IMR-90 (cell line): Measurements from ENCODE around the gene MAP1LC3B. TPM values are rescaled to one million over a fixed set of nuclear protein-coding genes. Genes with fewer than 3 reads are reported as not detected.

ENCODE experiments used
- ATAC-seq: fragments of 200-7000 bp; cut with Tn5 transposase; 2 replicates; pipeline ENCODE4 v1.9.1; 2020; ENCODE audit warnings: low read depth, mild to moderate bottlenecking, moderate library complexity
- BruUV-seq: library from RNA; stranded (reverse); fragments of 400-500 nt; replicated peaks from 2 replicates; lab custom pipeline; 2021; lab: Mats Ljungman, UMichigan
- CTCF ChIA-PET: fragments of 300-600 bp; formaldehyde crosslinking; extraction: SDS; loops from one replicate; lab custom pipeline; 2021; ENCODE audit warnings: antibody characterized with exemption; lab: Yijun Ruan, JAX
- POLR2A ChIA-PET: fragments of 300-600 bp; sonication (Branson Sonifier 250); formaldehyde crosslinking; loops from one replicate; lab custom pipeline; 2022; ENCODE audit warnings: antibody characterized with exemption; ENCODE audit not compliant: unreplicated experiment; lab: Charles Lee
- DNase-seq: peaks from one replicate; pipeline ENCODE4 v3.0.0; 2013
- H2AFZ ChIP-seq: replicated peaks from 2 replicates; pipeline ENCODE3; 2013; ENCODE audit warnings: low read length, mild to moderate bottlenecking; ENCODE audit not compliant: poor library complexity
- H2AK5ac ChIP-seq: 2 replicates; pipeline ENCODE4 v1.6.1; 2013; ENCODE audit warnings: low read depth, low read length, inconsistent platforms
- H2AK9ac ChIP-seq: replicated peaks from 2 replicates; pipeline ENCODE3; 2013; ENCODE audit warnings: mild to moderate bottlenecking, low read depth, low read length, moderate library complexity; ENCODE audit not compliant: poor library complexity
- H2BK120ac ChIP-seq: 2 replicates; pipeline ENCODE4 v1.6.1; 2013; ENCODE audit warnings: low read depth, low read length, inconsistent platforms
- H2BK15ac ChIP-seq: 3 replicates; pipeline ENCODE4 v1.6.1; 2013; ENCODE audit warnings: low read depth, low read length, inconsistent platforms
- H2BK20ac ChIP-seq: 2 replicates; pipeline ENCODE4 v1.6.1; 2013; ENCODE audit warnings: low read depth, mild to moderate bottlenecking, inconsistent platforms, low read length, moderate library complexity
- H2BK5ac ChIP-seq: 2 replicates; pipeline ENCODE4 v1.6.1; 2013; ENCODE audit warnings: mild to moderate bottlenecking, low read depth, low read length, inconsistent platforms; ENCODE audit not compliant: poor library complexity, severe bottlenecking
- H3K14ac ChIP-seq: replicated peaks from 2 replicates; pipeline ENCODE4 v1.6.1; 2013; ENCODE audit warnings: low read depth, low read length, inconsistent platforms
- H3K18ac ChIP-seq: 2 replicates; pipeline ENCODE4 v1.6.1; 2013; ENCODE audit warnings: low read depth, low read length, control low read depth
- H3K23ac ChIP-seq: 2 replicates; pipeline ENCODE4 v1.6.1; 2013; ENCODE audit warnings: low read depth, low read length, inconsistent platforms
- H3K27ac ChIP-seq: 2 replicates; pipeline ENCODE4 v1.5.1; 2013; ENCODE audit warnings: mild to moderate bottlenecking, control low read depth, low read length; ENCODE audit not compliant: insufficient read depth
- H3K27me3 ChIP-seq: 2 replicates; pipeline ENCODE4 v1.6.1; 2013; ENCODE audit warnings: low read length; ENCODE audit not compliant: control insufficient read depth, insufficient read depth
- H3K36me3 ChIP-seq: 2 replicates; pipeline ENCODE4 v1.6.1; 2013; ENCODE audit warnings: low read length, mixed read lengths; ENCODE audit not compliant: control insufficient read depth, insufficient read depth
- H3K4ac ChIP-seq: 2 replicates; pipeline ENCODE4 v1.6.1; 2013; ENCODE audit warnings: low read depth, low read length, inconsistent platforms
- H3K4me1 ChIP-seq: 2 replicates; pipeline ENCODE4 v1.6.1; 2013; ENCODE audit warnings: low read length, mixed read lengths; ENCODE audit not compliant: control insufficient read depth, insufficient read depth
- H3K4me2 ChIP-seq: 2 replicates; pipeline ENCODE4 v1.6.1; 2013; ENCODE audit warnings: low read depth, mild to moderate bottlenecking, control low read depth, low read length, moderate library complexity
- H3K4me3 ChIP-seq: 2 replicates; pipeline ENCODE4 v1.5.1; 2013; ENCODE audit warnings: low read depth, mild to moderate bottlenecking, control low read depth, low read length, moderate library complexity; ENCODE audit not compliant: insufficient read depth
- H3K56ac ChIP-seq: 2 replicates; pipeline ENCODE4 v1.6.1; 2013; ENCODE audit warnings: low read length, inconsistent platforms; ENCODE audit not compliant: insufficient read depth; ENCODE audit errors: extremely low read depth
- H3K79me1 ChIP-seq, 2 experiments: 2 replicates each; pipeline ENCODE4 v1.6.1; 2013; ENCODE audit warnings: low read length in 2 of 2, inconsistent platforms in 1 of 2, low read depth in 1 of 2
- H3K9ac ChIP-seq: 2 replicates; pipeline ENCODE4 v1.6.1; 2013; ENCODE audit warnings: low read depth, low read length, control low read depth
- H3K9me1 ChIP-seq: 2 replicates; pipeline ENCODE4 v1.6.1; 2013; ENCODE audit warnings: low read length, inconsistent platforms; ENCODE audit not compliant: insufficient read depth
- H3K9me3 ChIP-seq: 2 replicates; pipeline ENCODE4 v1.6.1; 2013; ENCODE audit warnings: low read length; ENCODE audit not compliant: control insufficient read depth, insufficient read depth
- H4K20me1 ChIP-seq: 2 replicates; pipeline ENCODE4 v1.6.1; 2013; ENCODE audit warnings: low read length, inconsistent platforms; ENCODE audit not compliant: insufficient read depth
- H4K5ac ChIP-seq: 2 replicates; pipeline ENCODE4 v1.6.1; 2013; ENCODE audit warnings: mild to moderate bottlenecking, low read depth, low read length, control low read depth
- H4K8ac ChIP-seq, 2 experiments: 2 replicates each; pipeline ENCODE4 v1.6.1; 2013; ENCODE audit warnings: low read depth in 2 of 2, low read length in 2 of 2, control low read depth in 1 of 2, inconsistent platforms in 1 of 2
- H4K91ac ChIP-seq: 2 replicates; pipeline ENCODE4 v1.6.1; 2013; ENCODE audit warnings: low read depth, low read length, inconsistent platforms; ENCODE audit not compliant: insufficient read depth
- BHLHE40 ChIP-seq: fragments of 150-350 bp; IDR thresholded peaks from 2 replicates; pipeline ENCODE4 v1.6.1; 2016; ENCODE audit warnings: mild to moderate bottlenecking, low read depth, low read length
- CEBPB ChIP-seq: IDR thresholded peaks from 2 replicates; pipeline ENCODE4 v1.6.1; 2012; ENCODE audit warnings: low read depth, low read length, improper control_type of control experiment
- CHD1 ChIP-seq: IDR thresholded peaks from 2 replicates; pipeline ENCODE4 v1.6.1; 2012; ENCODE audit warnings: low read depth, low read length, improper control_type of control experiment
- CTCF ChIP-seq: conservative IDR thresholded peaks from 2 replicates; pipeline ENCODE4 v1.5.1; 2012; ENCODE audit warnings: mild to moderate bottlenecking, low read depth, low read length, improper control_type of control experiment
- ELK1 ChIP-seq: fragments of 150-350 bp; IDR thresholded peaks from 2 replicates; pipeline ENCODE4 v1.6.1; 2016; ENCODE audit warnings: low read depth, mild to moderate bottlenecking, low read length, moderate library complexity, borderline replicate concordance
- FOS ChIP-seq: fragments of 150-350 bp; IDR thresholded peaks from 2 replicates; pipeline ENCODE4 v1.6.1; 2016; ENCODE audit warnings: low read depth, low read length
- MAFK ChIP-seq: IDR thresholded peaks from 2 replicates; pipeline ENCODE4 v1.6.1; 2012; ENCODE audit warnings: low read depth, low read length, improper control_type of control experiment
- MAZ ChIP-seq: IDR thresholded peaks from 2 replicates; pipeline ENCODE4 v1.6.1; 2012; ENCODE audit warnings: low read depth, mild to moderate bottlenecking, low read length, improper control_type of control experiment, moderate library complexity, borderline replicate concordance
- MXI1 ChIP-seq: IDR thresholded peaks from 2 replicates; pipeline ENCODE4 v1.6.1; 2012; ENCODE audit warnings: low read depth, mild to moderate bottlenecking, low read length, moderate library complexity, borderline replicate concordance
- NFE2L2 ChIP-seq: fragments of 150-350 bp; IDR thresholded peaks from 2 replicates; pipeline ENCODE4 v1.6.1; 2016; ENCODE audit warnings: low read depth, mild to moderate bottlenecking, low read length
- POLR2A ChIP-seq: IDR thresholded peaks from 2 replicates; pipeline ENCODE4 v1.6.1; 2012; ENCODE audit warnings: mild to moderate bottlenecking, low read depth, low read length
- RAD21 ChIP-seq: IDR thresholded peaks from 2 replicates; pipeline ENCODE4 v1.6.1; 2012; ENCODE audit warnings: low read length, improper control_type of control experiment
- RFX5 ChIP-seq: IDR thresholded peaks from 2 replicates; pipeline ENCODE4 v1.8.0; 2012; ENCODE audit warnings: low read depth, mild to moderate bottlenecking, low read length, moderate library complexity
- SMC3 ChIP-seq: fragments of 150-350 bp; IDR thresholded peaks from 2 replicates; pipeline ENCODE4 v1.6.1; 2016; ENCODE audit warnings: low read depth, mild to moderate bottlenecking, antibody characterized with exemption, low read length, moderate library complexity
- WGBS, 2 experiments: methylation state at CpG; one replicate each; pipeline versions ENCODE4 v1.1.5 to v1.1.7; 2013; ENCODE audit warnings: missing lambda C conversion rate in 2 of 2; ENCODE audit not compliant: insufficient read length in 1 of 2; ENCODE audit errors: extremely low coverage in 2 of 2; 5-methylcytosine and 5-hydroxymethylcytosine counted together
- dilution Hi-C: fragments of 300-500 bp; cut with HindIII; formaldehyde crosslinking; loops from one replicate; pipeline ENCODE4 v1.14.3; 2018; ENCODE audit warnings: low sequenced_read_pairs; ENCODE audit not compliant: unreplicated experiment
- in situ Hi-C: fragments of 300-500 bp; cut with MboI; formaldehyde crosslinking; loops from 3 replicates; pipeline ENCODE4 v1.14.3; 2019; ENCODE audit warnings: low sequenced_read_pairs, inconsistent platforms, mixed read lengths
- intact Hi-C: fragments of 100-400 bp; cut with micrococcal nuclease; formaldehyde crosslinking; loops from 2 replicates; pipeline ENCODE4 v1.10.0; 2022
- polyA plus RNA-seq, 3 experiments: library from polyadenylated mRNA; depleted of rRNA; stranded (reverse); fragments of >200 nt; gene quantifications; 2 replicates each; pipeline ENCODE4 v1.2.3, GENCODE V29; 2012; ENCODE audit warnings: low replicate concordance in 1 of 3
- total RNA-seq: library from RNA; depleted of rRNA; stranded (reverse); fragments of >200 nt; gene quantifications from 2 replicates; pipeline ENCODE4 v1.2.3, GENCODE V29; 2012
- TF ChIP-seq, protein P1 (sequence below): fragments of 150-350 bp; IDR thresholded peaks from 2 replicates; pipeline ENCODE4 v1.6.1; 2017; ENCODE audit warnings: mild to moderate bottlenecking, antibody characterized with exemption, low read length, low read depth

The MAP1LC3B gene
- total and polyA plus RNA-seq, 2 of the 4 experiments (the other 2 are of a cell fraction), result 23.5 to 57.7 TPM

DNA sequence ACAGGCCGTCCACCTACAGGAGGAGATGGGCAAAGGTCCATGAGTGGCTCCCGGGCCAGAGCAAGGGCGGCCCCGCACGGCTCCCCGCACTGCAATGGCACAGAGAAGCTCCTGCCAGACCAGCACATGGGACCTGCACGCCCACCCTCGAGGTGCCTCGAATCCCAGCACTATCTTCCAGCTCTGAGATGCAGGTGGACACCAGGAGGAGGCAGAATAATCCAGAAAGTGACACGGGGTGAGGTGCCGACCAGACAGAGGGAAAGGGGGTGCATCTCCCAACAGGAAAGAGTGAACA is 48.4 kb upstream of the MAP1LC3B start:
- Histone ChIP-seq H4K20me1 (peaks cover 12% of the 10 kb centered on the region), H2AK9ac (no peak overlapping the region)
- WGBS, 2 experiments, result 40% methylated on average over 1 of the region's 11 CpGs; no CpG with 5 or more reads in 1 of the 2 experiments

More for the DNA sequence above, 48.4 kb upstream of the MAP1LC3B start:
- H3K79me1 ChIP-seq, result peaks cover 3 to 32% of the 10 kb centered on the region in 2 experiments; a peak in 3 of 4 replicates
- no peak overlapping the region for H3K14ac ChIP-seq
- H3K27me3 ChIP-seq, result no peaks in the 10 kb centered on the region
- no peak overlapping the region for H2AK5ac ChIP-seq
- no peak overlapping the region for H2BK120ac ChIP-seq
- H4K91ac ChIP-seq, result no peak overlapping the region
- H3K56ac ChIP-seq, result no peak overlapping the region
- H3K4me3 ChIP-seq, result no peak overlapping the region
- BruUV-seq, result no TSS peak
- H2AFZ ChIP-seq, result no peak overlapping the region
- H4K8ac ChIP-seq, result no peak overlapping the region
- no peak overlapping the region for H3K23ac ChIP-seq
- H3K9me3 ChIP-seq, result no peaks in the 10 kb centered on the region
- dilution Hi-C loops, result no loop called here
- H3K4ac ChIP-seq, result no peak overlapping the region
- H3K36me3 ChIP-seq, result peaks cover 44% of the 10 kb centered on the region
- H3K27ac ChIP-seq, result no peak overlapping the region
- in situ Hi-C loops, result no loop called here
- H3K4me2 ChIP-seq, result no peak overlapping the region
- H2BK5ac ChIP-seq, result no peak overlapping the region
- ATAC-seq, result no peak
- DNase-seq, result no peak
- H2BK15ac ChIP-seq, result no peak overlapping the region
- H2BK20ac ChIP-seq, result no peak overlapping the region
- 0 out of 2 replicates have a peak, but pooled peaks cover 7% of the 10 kb centered on the region for H3K9me1 ChIP-seq
- no peak overlapping the region for H3K9ac ChIP-seq
- POLR2A ChIA-PET, result no interaction called here
- intact Hi-C loops, result no loop called here
- no peak overlapping the region for H4K5ac ChIP-seq
- TF ChIP-seq MAZ, result no peak
- no peak for TF ChIP-seq BHLHE40
- no peak for TF ChIP-seq SMC3
- no peak for TF ChIP-seq MAFK
- no peak for TF ChIP-seq NFE2L2
- TF ChIP-seq CEBPB, result no peak
- no peak for TF ChIP-seq POLR2A
- no peak for TF ChIP-seq FOS
- TF ChIP-seq CHD1, result no peak
- TF ChIP-seq ELK1, result no peak
- TF ChIP-seq, protein P1, sequence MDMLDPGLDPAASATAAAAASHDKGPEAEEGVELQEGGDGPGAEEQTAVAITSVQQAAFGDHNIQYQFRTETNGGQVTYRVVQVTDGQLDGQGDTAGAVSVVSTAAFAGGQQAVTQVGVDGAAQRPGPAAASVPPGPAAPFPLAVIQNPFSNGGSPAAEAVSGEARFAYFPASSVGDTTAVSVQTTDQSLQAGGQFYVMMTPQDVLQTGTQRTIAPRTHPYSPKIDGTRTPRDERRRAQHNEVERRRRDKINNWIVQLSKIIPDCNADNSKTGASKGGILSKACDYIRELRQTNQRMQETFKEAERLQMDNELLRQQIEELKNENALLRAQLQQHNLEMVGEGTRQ, result no peak
- TF ChIP-seq MXI1, result no peak
- TF ChIP-seq RAD21, result no peak
- TF ChIP-seq RFX5, result no peak
- no peak for TF ChIP-seq CTCF
- H3K4me1 ChIP-seq, result no peaks in the 10 kb centered on the region
- CTCF ChIA-PET, result no interaction called here
- H3K18ac ChIP-seq, result no peak overlapping the region
